IPS DF 19.7 (cell line): ENCODE results near the gene MRPL34.
"Not testable (repeated sequence)": the region's sequence is repeated elsewhere in the genome, so short reads cannot be mapped to it uniquely, and the experiment has no call there.

Source experiments
- DNase-seq: peaks from one replicate; pipeline ENCODE4 v3.0.0-alpha.2; 2013; ENCODE audit warnings: low read depth, low spot score

Gene MRPL34

DNA sequence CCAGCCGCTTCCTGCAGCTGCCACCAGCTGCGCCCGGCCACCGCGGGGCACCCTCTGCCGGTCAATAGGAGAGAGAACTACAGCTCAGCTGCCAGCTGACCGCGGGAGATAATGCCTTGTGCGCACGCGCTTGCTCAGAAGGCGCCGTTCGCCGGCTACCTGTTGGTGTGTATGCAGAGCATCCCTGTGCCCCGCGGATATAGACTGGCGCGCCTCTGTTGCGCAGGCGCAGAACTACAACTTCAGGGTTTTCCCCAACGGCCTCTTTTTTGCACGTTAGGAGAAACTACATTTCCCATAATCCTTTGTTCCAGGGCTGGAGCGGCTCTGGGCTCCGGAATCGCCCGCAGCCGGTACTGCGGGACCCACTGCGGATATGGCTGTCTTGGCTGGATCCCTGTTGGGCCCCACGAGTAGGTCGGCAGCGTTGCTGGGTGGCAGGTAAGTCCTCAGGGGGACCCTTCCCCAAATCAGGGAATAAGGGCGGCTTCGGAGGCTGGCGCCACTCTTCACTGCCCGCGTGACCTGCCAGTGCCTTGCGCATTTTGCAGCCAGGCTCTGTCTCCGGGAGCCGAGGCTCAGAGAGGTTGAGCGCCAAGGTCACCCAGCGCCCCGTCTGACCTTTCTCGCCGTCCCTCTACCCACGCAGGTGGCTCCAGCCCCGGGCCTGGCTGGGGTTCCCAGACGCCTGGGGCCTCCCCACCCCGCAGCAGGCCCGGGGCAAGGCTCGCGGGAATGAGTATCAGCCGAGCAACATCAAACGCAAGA is at the start of gene MRPL34:
Gene MRPL34, plus strand, starts transcription at position 356 of the 768 bp plus-strand sequence. Its CDS starts 21 bp downstream, at position 377.
- DNase-seq, result peak; percentile 98

DNA sequence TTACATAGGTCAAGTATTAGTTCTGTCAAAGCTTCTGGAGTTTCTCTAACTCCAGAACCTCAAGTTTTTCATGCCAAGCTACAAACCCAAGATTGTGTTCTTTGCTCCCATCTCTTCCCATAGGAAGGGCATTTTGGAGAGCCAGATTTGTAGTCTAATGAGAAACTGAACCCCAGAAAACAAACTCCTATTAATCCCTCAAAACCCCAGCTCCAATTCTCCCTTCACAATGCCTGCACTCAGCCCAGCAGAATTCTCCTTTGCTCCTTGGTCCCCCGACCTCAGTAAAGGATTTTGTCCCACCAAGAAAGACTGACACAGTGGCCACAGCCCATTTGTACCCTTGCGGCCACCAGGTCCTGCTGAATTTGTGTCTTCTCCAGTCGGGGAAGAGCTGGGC is 49.5 kb upstream of the MRPL34 start:
- no peak for DNase-seq

DNA sequence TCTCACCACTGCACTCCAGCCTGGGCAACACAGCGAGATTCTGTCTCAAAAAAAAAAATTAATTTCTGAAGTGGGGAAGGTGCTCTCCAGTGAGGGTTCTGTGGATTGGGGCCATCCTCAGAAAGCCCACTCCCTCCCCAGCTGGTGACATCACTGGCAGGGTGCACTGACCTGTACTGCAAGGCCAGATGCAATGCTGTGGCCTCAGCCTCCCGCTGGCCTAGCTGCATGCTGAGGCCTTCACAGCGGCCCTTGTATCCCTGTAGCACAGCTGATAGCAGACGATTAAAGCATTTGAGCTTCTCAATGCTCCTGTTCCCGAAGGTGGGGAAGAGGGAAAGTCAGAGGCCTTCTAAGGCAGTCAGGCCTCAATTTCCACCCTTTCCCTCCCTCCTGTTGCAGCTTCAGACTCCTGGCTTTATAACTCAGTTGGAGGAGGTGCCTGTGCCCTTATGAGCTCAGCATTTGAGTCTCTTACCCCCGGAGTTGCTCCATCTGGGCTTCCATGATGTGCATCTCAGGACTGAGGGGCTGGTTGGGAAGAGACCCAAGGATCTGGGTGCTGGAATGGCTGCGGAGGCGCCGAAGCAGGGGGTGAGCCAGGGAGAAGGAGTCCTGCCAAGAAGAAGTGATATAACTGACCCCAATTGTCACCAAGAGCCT is 46.4 kb upstream of the MRPL34 start:
- DNase-seq, result no peak

DNA sequence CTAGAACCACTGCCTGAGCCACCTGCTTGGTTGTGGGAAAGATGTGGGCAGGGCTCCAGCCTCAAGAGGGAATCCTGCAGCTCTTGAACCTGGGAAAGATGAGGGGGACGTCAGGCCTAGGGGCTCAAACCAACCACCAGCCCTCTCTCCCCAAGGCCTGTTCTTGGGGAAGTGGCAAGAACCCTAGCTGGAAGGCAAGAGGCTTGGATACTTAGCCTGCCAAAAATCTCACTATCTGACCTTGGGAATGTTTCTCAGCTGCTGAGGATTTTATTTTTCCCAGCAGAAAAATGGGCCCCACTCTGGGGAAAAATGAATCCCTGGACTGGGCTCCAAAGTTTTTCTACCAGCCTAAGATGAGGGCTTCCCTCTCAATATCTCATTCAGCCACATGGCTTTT is 45.7 kb upstream of the MRPL34 start:
- no peak for DNase-seq

DNA sequence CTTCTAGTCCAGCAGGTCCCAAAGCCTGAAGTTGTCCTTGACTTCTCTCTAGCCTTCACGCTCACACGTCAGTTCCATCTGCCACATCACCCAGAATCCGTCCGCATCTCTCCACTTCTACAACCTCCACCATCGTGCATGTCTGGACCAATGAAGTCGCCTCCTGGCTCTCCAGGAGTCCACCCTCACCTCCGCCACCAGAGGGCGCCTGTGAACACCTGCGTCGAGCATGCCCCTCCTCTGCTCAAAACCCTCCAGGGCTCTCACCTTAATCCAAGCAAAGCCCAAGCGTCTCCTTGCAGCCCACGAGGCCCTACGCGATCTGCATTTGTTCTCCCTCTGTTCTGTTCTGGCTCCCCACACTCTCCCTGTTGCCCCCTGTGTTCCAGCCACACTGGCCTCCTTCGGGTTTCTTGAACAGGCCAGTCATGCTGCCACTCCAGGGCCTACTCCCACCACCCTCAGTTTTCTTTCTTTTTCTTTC is 44.8 kb upstream of the MRPL34 start:
- DNase-seq, result no peak

DNA sequence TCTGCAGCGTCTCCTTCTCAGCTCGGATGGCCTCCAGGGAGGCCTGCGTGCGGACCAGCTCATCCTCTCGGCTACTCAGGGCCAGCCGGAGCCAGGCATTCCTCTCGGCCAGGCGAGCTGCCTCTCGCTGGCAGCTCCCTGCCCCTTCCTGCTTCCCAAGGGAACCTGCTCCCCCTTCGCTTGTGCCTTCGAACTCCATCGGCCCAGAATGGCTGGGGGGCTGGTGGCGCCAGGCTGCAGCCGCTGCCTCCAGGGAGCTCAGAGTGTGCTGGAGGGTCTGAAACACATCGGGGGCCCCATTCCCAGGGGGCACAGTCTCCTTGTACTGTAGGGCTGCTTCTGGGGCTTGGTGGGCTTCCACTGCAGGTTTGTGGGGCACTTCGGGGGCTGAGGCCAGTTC is 43.1 kb upstream of the MRPL34 start:
- no peak for DNase-seq

DNA sequence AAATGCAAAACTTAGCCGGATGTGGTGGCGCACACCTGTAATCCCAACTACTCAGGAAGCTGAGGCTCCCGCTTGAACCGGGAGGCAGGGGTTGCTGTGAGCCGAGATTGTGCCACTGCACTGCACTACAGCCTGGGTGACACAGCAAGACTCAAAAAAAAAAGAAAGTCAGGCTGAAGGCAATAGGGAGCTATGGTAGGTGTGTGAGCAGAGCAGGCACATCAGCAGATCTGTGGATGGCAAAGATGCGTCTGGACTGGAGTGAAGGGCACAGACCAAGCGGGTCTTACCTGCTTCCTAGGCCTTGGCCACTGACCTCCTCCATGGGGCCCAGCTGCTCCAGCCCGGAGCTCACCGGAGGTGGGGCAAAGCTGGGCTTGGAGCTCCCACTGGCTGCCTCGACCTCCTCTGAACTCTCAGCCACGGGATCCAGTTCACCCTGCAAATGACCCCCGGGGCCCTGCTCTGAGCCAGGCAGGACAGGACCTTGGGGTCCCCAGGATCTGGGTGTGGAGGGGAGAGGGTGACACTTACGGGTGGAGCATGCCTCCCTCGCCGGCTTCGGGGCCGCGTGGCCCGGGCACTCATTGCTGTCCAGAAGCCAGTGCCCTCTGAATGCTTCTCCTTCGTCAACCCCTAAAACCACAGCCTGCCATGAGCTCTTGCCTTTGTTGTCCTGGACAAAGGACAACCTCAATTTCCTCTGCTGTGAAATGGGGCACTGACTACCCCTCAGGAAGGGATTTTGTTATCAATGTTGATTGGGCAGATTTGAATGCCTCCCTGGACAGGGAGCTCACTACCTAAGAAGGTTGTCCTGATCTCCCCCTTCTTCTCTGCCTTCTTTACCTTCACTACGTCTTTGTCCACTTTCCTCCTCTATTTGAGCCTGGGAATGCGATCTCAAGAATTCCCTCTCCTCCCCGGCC is 41.7 kb upstream of the MRPL34 start:
- no peak for DNase-seq

DNA sequence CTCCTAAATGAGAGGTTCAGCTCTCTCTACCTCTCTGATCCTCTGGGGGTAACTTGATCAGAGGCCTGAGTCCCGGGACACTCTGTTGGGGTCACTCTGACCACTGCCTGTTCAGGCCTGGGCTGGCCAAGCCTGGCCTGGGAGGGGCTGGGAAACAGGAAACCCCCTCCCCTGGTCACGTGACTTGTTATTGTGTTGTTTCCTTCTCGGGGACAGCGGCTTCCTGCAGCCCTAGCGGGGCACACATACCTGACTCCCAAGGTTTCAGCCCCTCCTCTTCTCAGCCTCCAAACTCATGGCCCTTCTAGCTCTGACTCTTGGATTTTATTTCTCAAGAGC is 41.1 kb upstream of the MRPL34 start, which contains the start of gene USHBP1:
Gene USHBP1, minus strand, starts transcription at position 105 of the 339 bp plus-strand sequence. CDS start 446 bp downstream, outside the sequence.
- DNase-seq, result no peak

DNA sequence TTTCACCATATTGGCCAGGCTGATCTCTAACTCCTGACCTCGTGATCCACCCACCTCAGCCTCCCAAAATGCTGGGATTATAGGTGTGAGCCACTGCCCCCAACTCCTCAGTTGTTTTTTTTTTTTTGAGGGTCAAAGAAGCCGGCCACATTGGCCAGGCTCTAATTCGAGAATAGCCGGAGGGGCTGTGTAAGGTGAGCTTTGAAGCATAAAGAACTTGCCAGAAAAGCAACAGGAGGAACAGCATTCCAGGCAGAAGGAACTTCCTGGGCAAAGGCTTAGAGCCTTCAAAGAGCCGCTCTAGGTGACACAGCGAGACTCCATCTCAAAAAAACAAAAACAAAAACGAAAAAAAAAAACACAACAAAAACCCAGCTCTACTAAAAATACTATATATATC is 39.6 kb upstream of the MRPL34 start:
- DNase-seq, result no peak

DNA sequence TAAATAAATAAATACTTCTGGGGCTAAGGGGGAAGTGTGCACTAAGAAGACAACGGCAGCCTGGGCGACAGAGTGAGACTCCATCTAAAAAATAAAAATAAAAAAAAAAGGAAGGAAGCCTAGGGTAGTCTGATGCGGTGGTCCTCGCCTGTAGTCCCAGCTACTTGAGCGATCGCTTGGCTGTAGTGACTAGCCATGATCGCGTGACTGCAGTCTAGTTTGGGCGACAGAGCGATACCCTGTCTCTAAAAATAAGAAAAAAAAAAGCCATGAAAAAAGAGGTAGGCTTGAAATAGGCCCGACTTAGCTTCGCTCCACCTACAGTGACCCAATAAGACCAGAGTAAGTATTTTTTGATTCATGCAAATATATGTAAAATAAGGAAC is 39.1 kb upstream of the MRPL34 start:
- no peak for DNase-seq

DNA sequence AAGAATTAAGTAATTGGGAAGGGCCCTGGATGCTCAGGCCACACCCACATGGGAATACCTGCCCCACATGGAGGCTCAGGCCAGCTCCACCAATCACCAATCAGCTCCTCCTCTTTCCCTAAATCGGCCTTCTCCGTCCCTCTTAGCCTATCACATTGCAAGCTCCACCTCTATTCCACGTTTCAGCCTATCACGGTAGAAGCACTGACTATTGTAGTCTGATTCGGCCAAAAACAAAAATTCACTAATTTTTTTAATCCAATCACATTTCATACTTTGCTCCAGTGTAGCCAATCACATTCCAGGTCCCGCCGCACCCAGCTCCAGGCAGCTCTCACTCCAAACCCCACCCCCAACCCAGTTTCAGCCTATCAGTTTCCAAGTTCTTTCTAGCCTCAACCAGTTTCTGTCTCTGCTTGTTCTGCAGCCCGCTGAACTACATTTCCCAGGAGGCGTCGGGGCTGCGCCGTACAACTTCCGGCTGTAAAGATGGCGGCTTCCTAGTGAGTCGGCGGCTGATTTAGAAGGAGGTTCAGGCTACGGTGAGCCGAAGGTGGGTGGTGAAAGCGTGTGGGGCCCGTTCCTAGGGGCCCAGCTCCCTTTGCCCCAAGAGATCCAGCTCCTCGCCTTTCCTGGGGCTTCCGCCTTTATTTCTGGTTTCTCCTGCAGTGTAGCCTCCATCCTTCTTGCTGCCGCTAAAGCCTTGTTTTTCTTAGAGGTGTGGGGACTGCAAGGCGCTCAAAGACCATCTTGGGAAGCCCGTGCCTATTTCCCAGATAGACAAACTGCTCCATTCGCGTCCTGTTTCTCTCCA is 38.5 kb upstream of the MRPL34 start, which contains the start of gene BABAM1:
Gene BABAM1, plus strand, starts transcription at position 469 of the 814 bp plus-strand sequence. CDS start 1,364 bp downstream, outside the sequence.
- peak; percentile 100 for DNase-seq

DNA sequence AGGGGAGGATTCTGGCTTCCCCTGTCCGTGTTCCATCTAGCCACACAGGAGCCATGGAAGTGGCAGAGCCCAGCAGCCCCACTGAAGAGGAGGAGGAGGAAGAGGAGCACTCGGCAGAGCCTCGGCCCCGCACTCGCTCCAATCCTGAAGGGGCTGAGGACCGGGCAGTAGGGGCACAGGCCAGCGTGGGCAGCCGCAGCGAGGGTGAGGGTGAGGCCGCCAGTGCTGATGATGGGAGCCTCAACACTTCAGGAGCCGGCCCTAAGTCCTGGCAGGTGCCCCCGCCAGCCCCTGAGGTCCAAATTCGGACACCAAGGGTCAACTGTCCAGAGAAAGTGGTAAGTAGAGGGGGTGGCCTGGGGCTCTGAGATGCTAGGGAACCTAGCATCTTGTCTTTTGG is 36.9 kb upstream of the MRPL34 start:
- no peak for DNase-seq

DNA sequence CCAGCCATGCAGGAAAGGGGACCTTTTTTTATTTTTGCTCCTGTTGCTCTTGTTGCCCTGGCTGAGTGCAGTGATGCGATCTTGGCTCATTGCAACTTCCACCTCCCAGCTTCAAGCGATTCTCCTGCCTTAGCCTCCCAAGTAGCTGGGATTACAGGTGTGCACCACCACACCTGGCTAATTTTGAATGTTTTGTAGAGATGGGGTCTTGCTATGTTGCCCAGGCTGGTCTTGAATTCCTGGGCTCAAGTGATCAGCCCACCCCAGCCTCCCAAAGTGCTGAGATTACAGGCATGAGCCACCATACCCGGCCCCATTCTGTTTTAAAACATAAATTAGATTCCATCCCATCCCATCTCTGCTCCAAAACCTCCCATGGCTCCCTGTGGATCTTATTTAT is 30.8 kb upstream of the MRPL34 start:
- not testable (repeated sequence) for DNase-seq

DNA sequence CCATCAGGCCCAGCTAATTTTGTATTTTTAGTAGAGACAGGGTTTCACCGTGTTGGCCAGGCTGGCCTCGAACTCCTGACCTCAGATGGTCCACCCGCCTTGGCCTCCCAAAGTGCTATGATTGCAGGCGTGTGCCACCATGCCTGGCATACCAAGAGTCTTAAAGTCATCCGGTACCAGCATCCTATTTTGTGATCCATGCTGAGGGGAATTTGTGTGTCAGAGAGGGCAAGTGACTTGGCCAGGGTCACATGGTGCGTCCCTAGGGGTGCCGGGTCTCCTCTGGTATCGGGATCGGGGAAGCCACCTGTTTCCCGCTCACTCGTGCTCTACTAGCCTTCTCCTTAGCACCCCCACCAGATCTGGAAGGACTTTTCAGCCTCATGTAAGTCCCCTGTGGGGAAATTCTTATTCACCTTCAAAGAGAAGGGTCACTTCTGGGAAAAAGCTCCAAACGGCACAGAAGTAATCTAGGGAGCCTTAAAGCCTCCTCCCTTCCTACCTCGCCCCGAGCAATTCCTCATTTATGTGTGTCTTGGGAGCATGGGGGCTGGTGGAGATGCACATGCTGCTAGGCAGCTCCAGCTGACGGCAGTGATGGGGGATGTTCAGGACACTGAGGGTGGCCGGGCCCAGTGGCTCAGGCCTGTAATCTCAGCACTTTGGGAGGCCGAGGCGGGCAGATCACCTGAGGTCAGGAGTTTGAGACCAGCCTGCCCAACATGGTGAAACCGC is 30.1 kb upstream of the MRPL34 start:
- no peak for DNase-seq

DNA sequence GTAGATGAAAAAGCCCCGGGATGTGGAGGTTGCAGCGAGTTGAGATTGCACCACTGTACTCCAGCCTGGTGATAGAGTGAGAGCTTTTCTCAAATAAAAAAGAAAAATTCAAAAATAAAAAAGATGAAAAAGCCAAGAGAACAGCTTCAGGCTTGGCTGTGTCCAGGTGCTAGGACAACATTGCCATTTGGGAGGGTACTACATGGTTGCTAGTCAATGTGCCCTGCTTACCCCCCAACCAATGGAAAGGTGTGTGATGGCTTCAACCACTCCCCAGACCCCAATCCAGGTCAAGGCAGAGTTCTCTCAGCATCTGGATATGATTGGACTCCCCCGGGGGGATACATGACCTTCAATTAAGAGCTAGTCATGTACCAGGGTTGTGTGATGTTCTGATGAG is 26.2 kb upstream of the MRPL34 start:
- DNase-seq, result no peak

DNA sequence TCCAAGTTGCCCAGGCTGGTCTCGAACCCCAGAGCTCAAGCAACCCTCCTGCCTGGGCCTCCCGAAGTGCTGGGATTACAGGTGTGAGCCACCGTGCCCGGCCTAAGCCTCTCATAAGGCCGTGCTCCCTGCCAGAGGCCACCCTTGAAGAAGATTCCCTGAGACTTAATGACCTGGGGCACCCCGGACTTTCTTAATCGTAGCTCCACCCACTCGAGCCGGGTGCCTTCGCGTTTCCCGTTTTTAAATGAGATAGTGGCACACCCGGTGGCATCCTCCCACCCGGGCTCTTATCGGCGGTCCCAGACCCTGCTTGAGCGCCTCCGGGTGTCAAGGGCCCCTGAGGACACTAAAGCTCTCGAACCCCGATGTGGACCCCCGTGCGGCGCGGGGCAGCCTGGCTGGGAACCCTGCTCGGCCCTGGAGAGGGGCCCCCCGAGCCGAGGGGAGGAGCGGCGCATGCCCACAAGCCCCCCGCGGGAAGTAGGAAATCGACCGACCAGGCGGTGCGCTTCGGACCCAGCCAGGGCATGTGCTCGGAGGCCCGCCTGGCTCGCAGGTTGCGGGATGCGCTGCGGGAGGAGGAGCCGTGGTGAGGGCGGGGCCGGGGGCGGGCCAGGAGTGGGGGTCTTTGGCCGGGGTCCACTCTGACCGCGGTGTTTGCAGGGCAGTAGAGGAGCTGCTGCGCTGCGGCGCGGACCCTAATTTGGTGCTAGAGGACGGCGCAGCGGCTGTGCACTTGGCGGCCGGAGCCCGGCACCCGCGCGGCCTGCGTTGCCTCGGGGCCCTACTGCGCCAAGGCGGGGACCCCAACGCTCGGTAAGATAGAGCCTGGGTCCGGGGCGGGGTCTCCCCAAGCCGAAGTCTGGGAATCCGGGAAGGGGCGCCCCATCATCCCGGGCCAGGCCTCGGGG is 24.0 kb upstream of the MRPL34 start, which contains the start of gene ANKLE1:
Gene ANKLE1, plus strand, starts transcription at position 511 of the 914 bp plus-strand sequence. Its CDS starts 20 bp downstream, at position 531.
- no peak for DNase-seq

DNA sequence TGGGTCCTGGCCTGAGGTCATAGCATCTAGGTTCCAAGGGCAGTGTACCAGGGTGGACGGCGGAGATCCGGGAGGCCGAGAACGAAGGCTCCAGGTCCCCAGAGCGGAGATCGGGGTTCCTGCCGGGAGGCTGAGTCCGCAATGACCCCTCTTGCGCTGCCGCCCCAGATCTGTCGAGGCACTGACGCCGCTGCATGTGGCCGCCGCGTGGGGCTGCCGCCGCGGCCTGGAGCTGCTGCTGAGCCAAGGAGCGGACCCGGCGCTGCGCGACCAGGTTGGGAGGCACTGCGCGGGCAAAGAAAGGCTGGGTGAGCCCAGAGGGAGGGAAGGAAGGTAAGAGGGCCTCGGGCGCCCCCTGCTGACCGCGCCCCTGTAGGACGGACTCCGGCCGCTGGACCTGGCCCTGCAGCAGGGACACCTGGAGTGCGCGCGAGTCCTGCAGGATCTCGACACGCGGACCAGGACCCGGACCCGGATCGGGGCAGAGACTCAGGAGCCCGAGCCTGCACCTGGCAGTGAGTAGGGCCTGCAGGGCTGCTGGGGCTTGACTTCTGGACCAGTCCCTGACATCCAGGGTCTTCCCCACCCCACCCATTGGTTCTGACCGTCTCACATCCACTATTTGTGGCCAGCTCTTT is 23.1 kb upstream of the MRPL34 start:
- DNase-seq, result no peak

DNA sequence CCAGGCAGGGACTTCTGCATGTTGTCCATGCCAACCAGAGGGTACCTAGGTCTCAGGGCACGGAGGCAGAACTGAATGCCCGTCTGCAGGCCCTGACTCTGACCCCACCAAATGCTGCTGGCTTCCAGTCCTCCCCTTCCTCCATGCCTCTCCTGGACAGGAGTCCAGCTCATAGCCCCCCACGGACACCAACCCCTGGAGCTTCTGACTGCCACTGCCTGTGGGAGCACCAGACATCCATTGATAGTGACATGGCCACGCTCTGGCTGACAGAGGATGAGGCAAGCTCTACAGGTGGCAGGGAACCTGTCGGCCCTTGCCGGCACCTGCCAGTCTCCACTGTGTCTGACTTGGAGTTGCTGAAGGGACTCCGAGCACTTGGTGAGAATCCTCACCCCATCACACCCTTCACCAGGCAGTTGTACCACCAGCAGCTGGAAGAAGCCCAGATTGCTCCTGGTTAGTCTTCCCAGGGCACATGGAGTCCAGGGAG is 22.1 kb upstream of the MRPL34 start:
- no peak for DNase-seq
